T-helper 17 cell (primary cell): Measurements from ENCODE around the gene ZNF778. TPM values are rescaled to one million over a fixed set of nuclear protein-coding genes. Genes with fewer than 3 reads are reported as not detected.
"Not testable (repeated sequence)": the region's sequence is repeated elsewhere in the genome, so short reads cannot be mapped to it uniquely, and the experiment has no call there.

Experiments used
- ATAC-seq: fragments of 150-1000 bp; cut with Tn5 transposase; 2 replicates; pipeline ENCODE4 v1.10.0; 2021; ENCODE audit warnings: mild to moderate bottlenecking, moderate library complexity
- DNase-seq, 3 donors: peaks; one replicate each; pipeline versions ENCODE4 v3.0.0 to v3.0.0-alpha.2; 2020 to 2021
- H3K9me3 ChIP-seq: one replicate; pipeline ENCODE4 v1.7.0; 2013; ENCODE audit warnings: low read length, mild to moderate bottlenecking; ENCODE audit not compliant: control insufficient read depth, poor library complexity, severe bottlenecking
- H3K27ac Mint-ChIP-seq: one replicate; pipeline ENCODE4 v1.8.0; 2022; ENCODE audit warnings: mild to moderate bottlenecking, moderate library complexity, mixed read lengths
- H3K27me3 Mint-ChIP-seq: one replicate; pipeline ENCODE4 v1.8.0; 2022; ENCODE audit warnings: mixed read lengths
- H3K36me3 Mint-ChIP-seq: one replicate; pipeline ENCODE4 v1.8.0; 2022; ENCODE audit warnings: low read depth, mixed read lengths
- H3K4me1 Mint-ChIP-seq: one replicate; pipeline ENCODE4 v1.8.0; 2022; ENCODE audit warnings: mild to moderate bottlenecking, mixed read lengths
- H3K4me3 Mint-ChIP-seq: one replicate; pipeline ENCODE4 v1.8.0; 2022; ENCODE audit warnings: mild to moderate bottlenecking, moderate library complexity, mixed read lengths
- total RNA-seq, 4 donors: library from RNA in 2 of 4; stranded (reverse) in 2 of 4; gene quantifications; one replicate each; pipeline ENCODE4 v1.2.3 and lab custom pipeline; 2022 to 2026

ZNF778 gene
- total RNA-seq, 2 donors from 2014 or later: 4.1 to 8.1 TPM

GRCh38 chr16:89248196-89248982 lies 30.9 kb downstream of the ZNF778 start:
- DNase-seq (no peak), ATAC-seq (no peak)
- H3K9me3 ChIP-seq: no peaks in the 10 kb centered on the region
- Mint-ChIP-seq H3K4me3 (peak overlapping the region; percentile 80), H3K27ac (no peak overlapping the region), H3K4me1 (no peaks in the 10 kb centered on the region), H3K36me3 (no peaks in the 10 kb centered on the region), H3K27me3 (no peaks in the 10 kb centered on the region)

GRCh38 chr16:89253548-89254287 lies 36.2 kb downstream of the ZNF778 start:
- DNase-seq (no peak), ATAC-seq (no peak)
- Mint-ChIP-seq H3K4me1 (peaks cover 16% of the 10 kb centered on the region), H3K27ac (no peak overlapping the region), H3K36me3 (no peaks in the 10 kb centered on the region), H3K4me3 (no peak overlapping the region), H3K27me3 (peaks cover 15% of the 10 kb centered on the region)
- no peaks in the 10 kb centered on the region for H3K9me3 ChIP-seq

GRCh38 chr16:89256651-89257254 lies 39.2 kb downstream of the ZNF778 start:
- Mint-ChIP-seq H3K27ac (peak overlapping the region; percentile 63), H3K4me1 (peaks cover 19% of the 10 kb centered on the region), H3K36me3 (no peaks in the 10 kb centered on the region), H3K4me3 (peak overlapping the region; percentile 89), H3K27me3 (peaks cover 23% of the 10 kb centered on the region)
- H3K9me3 ChIP-seq: no peaks in the 10 kb centered on the region
- DNase-seq (peak; percentile 60 to 74 (median 61)), ATAC-seq (peak; percentile 96)

GRCh38 chr16:89257281-89257731 lies 39.8 kb downstream of the ZNF778 start:
- Mint-ChIP-seq H3K27me3 (peaks cover 23% of the 10 kb centered on the region), H3K36me3 (no peaks in the 10 kb centered on the region), H3K4me3 (peak overlapping the region; percentile 89), H3K4me1 (peaks cover 22% of the 10 kb centered on the region), H3K27ac (peak overlapping the region; percentile 61)
- DNase-seq (no peak), ATAC-seq (peak; percentile 10)
- no peaks in the 10 kb centered on the region for H3K9me3 ChIP-seq

- Mint-ChIP-seq H3K27ac (peak overlapping the region; percentile 61), H3K36me3 (no peaks in the 10 kb centered on the region), H3K4me1 (peaks cover 22% of the 10 kb centered on the region)
These were observed 40.4 kb downstream of the ZNF778 start for GRCh38 chr16:89257757-89258465.

GRCh38 chr16:89259901-89260300 lies 42.4 kb downstream of the ZNF778 start:
- DNase-seq, H3K27ac Mint-ChIP-seq, H3K36me3 Mint-ChIP-seq, H3K9me3 ChIP-seq, ATAC-seq, H3K4me3 Mint-ChIP-seq: not testable (repeated sequence)
- Mint-ChIP-seq H3K4me1 (peaks cover 22% of the 10 kb centered on the region), H3K27me3 (peaks cover 23% of the 10 kb centered on the region)

More at GRCh38 chr16:89257757-89258465, 40.4 kb downstream of the ZNF778 start:
- ATAC-seq: no peak
- Mint-ChIP-seq H3K4me3 (peak overlapping the region; percentile 89), H3K27me3 (peaks cover 23% of the 10 kb centered on the region)
- DNase-seq: no peak
- no peaks in the 10 kb centered on the region for H3K9me3 ChIP-seq

GRCh38 chr16:89261691-89262563 lies 44.4 kb downstream of the ZNF778 start:
- no peak for ATAC-seq
- no peaks in the 10 kb centered on the region for H3K9me3 ChIP-seq
- Mint-ChIP-seq H3K4me1 (peaks cover 17% of the 10 kb centered on the region), H3K4me3 (no peak overlapping the region), H3K27me3 (peaks cover 18% of the 10 kb centered on the region), H3K27ac (peak overlapping the region; percentile 61), H3K36me3 (no peaks in the 10 kb centered on the region)
- no peak for DNase-seq

- DNase-seq: no peak
- Mint-ChIP-seq H3K4me1 (peaks cover 6% of the 10 kb centered on the region), H3K27ac (peak overlapping the region; percentile 72), H3K27me3 (no peaks in the 10 kb centered on the region), H3K4me3 (no peak overlapping the region), H3K36me3 (no peaks in the 10 kb centered on the region)
- H3K9me3 ChIP-seq: no peaks in the 10 kb centered on the region
- no peak for ATAC-seq
These were observed 47.5 kb downstream of the ZNF778 start for GRCh38 chr16:89264800-89265550.

- Mint-ChIP-seq H3K27me3 (no peaks in the 10 kb centered on the region), H3K36me3 (no peaks in the 10 kb centered on the region), H3K27ac (no peak overlapping the region), H3K4me3 (no peak overlapping the region), H3K4me1 (peaks cover 6% of the 10 kb centered on the region)
- H3K9me3 ChIP-seq: no peaks in the 10 kb centered on the region
- DNase-seq (no peak), ATAC-seq (no peak)
These were observed 48.1 kb downstream of the ZNF778 start for GRCh38 chr16:89265647-89266046.

- no peak overlapping the region for H3K27ac Mint-ChIP-seq
- no peak for DNase-seq
These were observed 49.1 kb downstream of the ZNF778 start for GRCh38 chr16:89266521-89267134.

GRCh38 chr16:89267746-89268145 lies 50.2 kb downstream of the ZNF778 start:
- not testable (repeated sequence) for H3K27me3 Mint-ChIP-seq, H3K4me3 Mint-ChIP-seq, H3K9me3 ChIP-seq, DNase-seq, H3K36me3 Mint-ChIP-seq, H3K27ac Mint-ChIP-seq, ATAC-seq, H3K4me1 Mint-ChIP-seq

More at GRCh38 chr16:89266521-89267134, 49.1 kb downstream of the ZNF778 start:
- Mint-ChIP-seq H3K4me3 (no peak overlapping the region), H3K4me1 (peaks cover 3% of the 10 kb centered on the region), H3K36me3 (no peaks in the 10 kb centered on the region), H3K27me3 (no peaks in the 10 kb centered on the region)
- H3K9me3 ChIP-seq: no peaks in the 10 kb centered on the region
- no peak for ATAC-seq
